Measurements from ENCODE around the gene TIGD1. TPM values are rescaled to one million over a fixed set of nuclear protein-coding genes. Genes with fewer than 3 reads are reported as not detected.
"Not testable (repeated sequence)": the region's sequence is repeated elsewhere in the genome, so short reads cannot be mapped to it uniquely, and the experiment has no call there.

Gene TIGD1
- polyA plus RNA-seq, 1 of the 3 experiments (the other 2 are of a cell fraction) = 4.6 TPM

GRCh38 chr2:232571026-232571474, 20.7 kb upstream of the TIGD1 start:
- Histone ChIP-seq H3K9me3 (no peaks in the 10 kb centered on the region), H2AFZ (ENCODE audit: low read depth) (no peak overlapping the region), H3K4me2 (no peak overlapping the region), H3K27ac (ENCODE audit: low read depth in 2 of 2, low read length in 1 of 2) (no peak overlapping the region), H3K79me2 (ENCODE audit: insufficient read depth) (no peaks in the 10 kb centered on the region), H3K4me3 (ENCODE audit: low read depth in 2 of 2, low read length in 1 of 2) (no peak overlapping the region), H3K36me3 (replicated peaks in 1 of 2; ENCODE audit: control insufficient read depth in 1 of 2, insufficient read depth in 2 of 2, low read length in 1 of 2) (peaks cover 61 to 76% of the 10 kb centered on the region in 2 experiments), H4K20me1 (ENCODE audit: insufficient read depth) (no peaks in the 10 kb centered on the region), H3K4me1 (ENCODE audit: control insufficient read depth in 1 of 2, insufficient read depth in 2 of 2, low read depth in 1 of 2, low read length in 1 of 2) (no peaks in the 10 kb centered on the region), H3K9ac (no peak overlapping the region), H3K9me2 (no peaks in the 10 kb centered on the region), H3K27me3 (ENCODE audit: insufficient read depth) (no peaks in the 10 kb centered on the region), H3F3A (replicated peaks; ENCODE audit: insufficient read depth) (no peaks in the 10 kb centered on the region)
- TF ChIP-seq MEF2A (IDR thresholded peaks at IDR 0.05; ENCODE audit: borderline replicate concordance, low read depth) = no peak
- TF ChIP-seq NRF1 (IDR thresholded peaks at IDR 0.05; ENCODE audit: low read depth, low read length) = no peak
- TF ChIP-seq ZBTB33 (IDR thresholded peaks at IDR 0.05; ENCODE audit: borderline replicate concordance, low read depth) = no peak
- no peak for TF ChIP-seq RAD21 (IDR thresholded peaks at IDR 0.05; ENCODE audit: low read length)
- TF ChIP-seq TCF12 (IDR thresholded peaks at IDR 0.05) = no peak
- no peak for TF ChIP-seq FOXM1 (IDR thresholded peaks at IDR 0.05; ENCODE audit: low read depth)
- TF ChIP-seq GATA2 (CRISPR knock-in tag; IDR thresholded peaks at IDR 0.05) = no peak
- WGBS (ENCODE audit: low lambda C conversion rate) = 84% methylated on average over 7 of the region's 7 CpGs
- CTCF ChIA-PET = interaction anchor here (1.3 to 2.3 kb wide), 2 partner anchors 9 to 11 kb away, joined by 4 to 6 read pairs; no protein-coding TSS in a partner anchor
- POLR2A ChIA-PET = no interaction called here
- no peak for DNase-seq

GRCh38 chr2:232570481-232570880, 20.1 kb upstream of the TIGD1 start:
- DNase-seq, H3K4me2 ChIP-seq: not testable (repeated sequence)
- CTCF ChIA-PET = interaction anchor here (2.3 kb wide), 1 partner anchor 10 kb away, joined by 6 read pairs; no protein-coding TSS in a partner anchor

GRCh38 chr2:232569541-232569940, 19.2 kb upstream of the TIGD1 start:
- Histone ChIP-seq H4K20me1 (ENCODE audit: insufficient read depth) (no peaks in the 10 kb centered on the region), H3K79me2 (ENCODE audit: insufficient read depth) (no peaks in the 10 kb centered on the region), H3K27ac (ENCODE audit: low read depth in 2 of 2, low read length in 1 of 2) (no peak overlapping the region), H3K9me3 (no peaks in the 10 kb centered on the region), H3K9me2 (no peaks in the 10 kb centered on the region), H3F3A (replicated peaks; ENCODE audit: insufficient read depth) (no peaks in the 10 kb centered on the region), H3K27me3 (ENCODE audit: insufficient read depth) (no peaks in the 10 kb centered on the region), H3K4me3 (ENCODE audit: low read depth in 2 of 2, low read length in 1 of 2) (no peak overlapping the region), H2AFZ (ENCODE audit: low read depth) (no peak overlapping the region), H3K36me3 (replicated peaks in 1 of 2; ENCODE audit: control insufficient read depth in 1 of 2, insufficient read depth in 2 of 2, low read length in 1 of 2) (peaks cover 69 to 73% of the 10 kb centered on the region in 2 experiments), H3K9ac (no peak overlapping the region), H3K4me1 (ENCODE audit: control insufficient read depth in 1 of 2, insufficient read depth in 2 of 2, low read depth in 1 of 2, low read length in 1 of 2) (no peaks in the 10 kb centered on the region), H3K4me2 (no peak overlapping the region)
- 98% methylated on average over 3 of the region's 9 CpGs for WGBS (ENCODE audit: low lambda C conversion rate)
- CTCF ChIA-PET = no interaction called here
- POLR2A ChIA-PET = no interaction called here
- DNase-seq = no peak
- TF ChIP-seq RCOR1 (IDR thresholded peaks at IDR 0.05; ENCODE audit: low read length) (no peak), ELF1 (IDR thresholded peaks at IDR 0.05) (no peak), EZH2phosphoT487 (IDR thresholded peaks at IDR 0.05; ENCODE audit: borderline replicate concordance, low read depth) (no peak), PBX3 (IDR thresholded peaks at IDR 0.05) (no peak), RAD21 (IDR thresholded peaks at IDR 0.05; ENCODE audit: low read length) (no peak), MXI1 (IDR thresholded peaks at IDR 0.05; ENCODE audit: low read depth, low read length) (no peak), GABPA (IDR thresholded peaks at IDR 0.05; ENCODE audit: low read depth) (no peak), EP300 (IDR thresholded peaks at IDR 0.05; ENCODE audit: borderline replicate concordance in 1 of 2, low read depth in 1 of 2, low read length in 1 of 2) (no peak), FOXM1 (IDR thresholded peaks at IDR 0.05; ENCODE audit: low read depth) (no peak), CTCF (IDR thresholded peaks at IDR 0.05) (no peak), MAX (IDR thresholded peaks at IDR 0.05; ENCODE audit: low read depth) (no peak), JUND (IDR thresholded peaks at IDR 0.05) (no peak)

More at GRCh38 chr2:232570481-232570880, 20.1 kb upstream of the TIGD1 start:
- H3K27ac ChIP-seq (ENCODE audit: low read depth in 2 of 2, low read length in 1 of 2); POLR2A ChIA-PET; H3K9ac ChIP-seq; H3K27me3 ChIP-seq (ENCODE audit: insufficient read depth); H2AFZ ChIP-seq (ENCODE audit: low read depth); H3K4me3 ChIP-seq (ENCODE audit: low read depth in 2 of 2, low read length in 1 of 2); H3K9me3 ChIP-seq; H3K4me1 ChIP-seq (ENCODE audit: control insufficient read depth in 1 of 2, insufficient read depth in 2 of 2, low read depth in 1 of 2, low read length in 1 of 2); H3K9me2 ChIP-seq; H3K79me2 ChIP-seq (ENCODE audit: insufficient read depth); H4K20me1 ChIP-seq (ENCODE audit: insufficient read depth); H3F3A ChIP-seq (replicated peaks; ENCODE audit: insufficient read depth): not testable (repeated sequence)
- peaks cover 67 to 76% of the 10 kb centered on the region in 2 experiments for H3K36me3 ChIP-seq (replicated peaks in 1 of 2; ENCODE audit: control insufficient read depth in 1 of 2, insufficient read depth in 2 of 2, low read length in 1 of 2)
- 91% methylated on average over 6 of the region's 6 CpGs for WGBS (ENCODE audit: low lambda C conversion rate)
